ES-I3 (cell line): ENCODE data around the gene NDOR1.
A peak's percentile ranks its signal among the peaks of the same experiment; 100 is the strongest.

ENCODE experiments used
- H3K36me3 ChIP-seq: 2 replicates; pipeline ENCODE4 v1.6.1; 2013; ENCODE audit warnings: mild to moderate bottlenecking, low read length, control low read depth, moderate library complexity; ENCODE audit not compliant: insufficient read depth
- H3K4me1 ChIP-seq: 2 replicates; pipeline ENCODE4 v1.6.1; 2013; ENCODE audit warnings: mild to moderate bottlenecking, control low read depth, low read length; ENCODE audit not compliant: insufficient read depth
- H3K9ac ChIP-seq: 2 replicates; pipeline ENCODE4 v1.6.1; 2013; ENCODE audit warnings: low read depth, mild to moderate bottlenecking, low read length, moderate library complexity
- H3K9me3 ChIP-seq: 2 replicates; pipeline ENCODE4 v1.6.1; 2013; ENCODE audit warnings: mild to moderate bottlenecking, low read length, moderate library complexity; ENCODE audit not compliant: control insufficient read depth, insufficient read depth

The NDOR1 gene

DNA sequence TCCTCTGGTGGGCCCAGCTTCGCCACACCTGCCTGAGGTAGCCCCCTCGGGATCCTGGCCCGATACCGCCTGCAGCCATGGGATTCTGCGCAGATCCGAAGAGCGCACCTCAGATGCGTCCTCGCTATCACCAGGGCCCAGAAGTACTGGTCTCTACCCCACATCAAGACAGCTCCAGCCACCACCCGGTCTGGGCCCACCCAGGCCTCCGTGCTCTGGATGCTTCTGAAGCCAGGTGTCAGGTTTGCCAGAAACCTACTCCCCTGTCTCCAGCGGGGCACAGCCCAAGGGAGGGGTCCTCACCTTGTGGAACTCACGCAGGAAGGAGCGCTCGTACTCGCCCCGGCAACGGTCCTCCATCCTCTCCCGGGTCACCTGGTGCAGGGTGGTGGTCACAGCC is 19.6 kb upstream of the NDOR1 start:
- Histone ChIP-seq H3K9me3 (no peaks in the 10 kb centered on the region), H3K9ac (no peak overlapping the region), H3K4me1 (peaks cover 6% of the 10 kb centered on the region; the same call in 1 of the 2 replicates), H3K36me3 (peaks cover 5% of the 10 kb centered on the region; the same call in 1 of the 2 replicates)

- peaks cover 6% of the 10 kb centered on the region; the same call in 1 of the 2 replicates for H3K4me1 ChIP-seq
- H3K9ac ChIP-seq: no peak overlapping the region
- H3K9me3 ChIP-seq: no peaks in the 10 kb centered on the region
- H3K36me3 ChIP-seq: 0 out of 2 replicates have a peak, but pooled peaks cover under 1% of the 10 kb centered on the region
These were observed 19.1 kb upstream of the NDOR1 start for GRCh38 chr9:137186385-137186784.

DNA sequence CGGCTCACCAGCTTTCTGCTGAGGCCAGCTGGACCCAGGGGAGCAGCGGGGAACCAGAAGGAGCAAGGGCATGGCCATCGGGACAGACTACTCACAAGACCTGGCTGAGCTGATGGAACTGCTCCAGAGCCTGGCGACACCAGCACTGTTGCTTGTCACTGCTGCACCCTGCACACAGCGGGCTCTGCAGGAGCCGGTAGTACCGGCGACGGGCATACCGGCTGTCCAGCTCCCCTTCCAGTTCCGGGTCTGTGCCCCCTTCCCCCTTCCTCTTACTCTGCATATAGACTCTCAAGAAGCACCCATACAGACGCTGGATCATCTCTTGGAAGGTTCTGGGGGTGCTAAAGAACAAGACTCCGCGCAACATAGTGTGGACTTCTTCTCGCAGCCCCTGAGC is 18.1 kb upstream of the NDOR1 start:
- Histone ChIP-seq H3K9ac (peak overlapping the region; percentile 78; the same call in 1 of the 2 replicates), H3K36me3 (no peaks in the 10 kb centered on the region), H3K4me1 (peaks cover 6% of the 10 kb centered on the region; the same call in 1 of the 2 replicates), H3K9me3 (no peaks in the 10 kb centered on the region)

- Histone ChIP-seq H3K9ac (peak overlapping the region; percentile 78), H3K36me3 (no peaks in the 10 kb centered on the region), H3K9me3 (no peaks in the 10 kb centered on the region), H3K4me1 (peaks cover 6% of the 10 kb centered on the region; the same call in 1 of the 2 replicates)
These were observed 17.4 kb upstream of the NDOR1 start for GRCh38 chr9:137188086-137188489.

- Histone ChIP-seq H3K36me3 (no peaks in the 10 kb centered on the region), H3K9me3 (no peaks in the 10 kb centered on the region), H3K4me1 (peaks cover 6% of the 10 kb centered on the region; the same call in 1 of the 2 replicates), H3K9ac (peak within 1 kb of the TSS; percentile 78)
These were observed 16.8 kb upstream of the NDOR1 start, which contains the start of the genes ANAPC2 and SSNA1 for GRCh38 chr9:137188490-137189296. ANAPC2 (minus strand) TSS chr9:137188560; CDS start chr9:137188532, 28 bp downstream. SSNA1 (plus strand) TSS chr9:137188676; CDS start chr9:137188727, 51 bp downstream.

DNA sequence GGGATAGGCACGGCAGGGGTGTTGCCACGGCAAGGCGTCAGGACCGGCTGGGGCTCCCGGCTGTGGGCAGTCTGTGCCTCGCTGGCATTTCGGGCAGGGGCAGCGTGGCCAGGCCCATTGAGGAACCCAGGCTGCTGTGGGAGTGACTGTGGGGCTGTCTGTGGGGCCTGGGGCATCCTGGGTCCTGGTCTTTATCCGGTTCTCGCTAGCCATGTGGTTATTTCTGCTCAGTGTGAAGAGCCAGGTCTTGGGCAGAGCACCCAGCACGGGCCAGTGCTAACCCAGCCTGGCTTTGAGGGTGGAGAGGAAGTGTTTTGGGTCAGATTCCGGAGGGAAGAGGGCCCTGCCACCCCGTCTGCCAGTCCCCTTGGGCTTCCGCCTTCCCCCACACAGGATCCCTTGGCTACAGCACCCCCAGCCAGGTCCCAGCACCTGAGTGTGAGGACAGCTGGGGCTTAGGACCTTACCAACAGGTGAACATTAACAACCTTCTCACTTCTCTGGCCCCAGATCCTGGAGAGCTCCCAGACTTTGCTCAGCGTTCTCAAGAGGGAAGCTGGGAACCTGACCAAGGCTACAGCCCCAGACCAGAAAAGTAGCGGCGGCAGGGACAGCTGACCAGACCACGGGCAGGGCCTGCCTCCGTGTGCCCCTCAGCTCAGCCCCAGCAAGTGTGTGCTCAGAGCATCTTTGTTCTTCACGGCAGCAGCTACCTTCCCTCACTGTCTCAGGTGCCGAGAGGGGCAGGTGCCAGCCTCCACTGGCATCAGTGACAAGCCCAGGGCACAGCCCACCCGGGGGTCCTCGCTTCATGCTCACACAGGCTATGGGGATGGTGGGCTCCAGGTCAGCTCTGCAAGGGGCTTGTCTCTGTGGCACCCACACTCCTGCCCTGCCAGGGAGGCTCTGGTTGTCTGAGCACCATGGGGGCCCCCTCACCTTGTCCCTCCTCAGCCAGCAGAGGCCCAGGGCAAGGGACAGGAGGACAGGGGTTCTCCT is 15.9 kb upstream of the NDOR1 start:
- Histone ChIP-seq H3K36me3 (no peaks in the 10 kb centered on the region), H3K4me1 (peaks cover 6% of the 10 kb centered on the region; the same call in 1 of the 2 replicates)

GRCh38 chr9:137190315-137190856 is 15.1 kb upstream of the NDOR1 start:
- Histone ChIP-seq H3K4me1 (peaks cover 6% of the 10 kb centered on the region; the same call in 1 of the 2 replicates), H3K9ac (no peak overlapping the region), H3K9me3 (no peaks in the 10 kb centered on the region), H3K36me3 (no peaks in the 10 kb centered on the region)

More for the DNA sequence above, 15.9 kb upstream of the NDOR1 start:
- Histone ChIP-seq H3K9me3 (no peaks in the 10 kb centered on the region), H3K9ac (peak overlapping the region; percentile 78)

GRCh38 chr9:137191245-137191644 is 14.3 kb upstream of the NDOR1 start:
- Histone ChIP-seq H3K36me3 (no peaks in the 10 kb centered on the region), H3K9me3 (no peaks in the 10 kb centered on the region), H3K9ac (no peak overlapping the region), H3K4me1 (peaks cover 6% of the 10 kb centered on the region; the same call in 1 of the 2 replicates)

- no peak overlapping the region for H3K9ac ChIP-seq
- no peaks in the 10 kb centered on the region for H3K9me3 ChIP-seq
- H3K36me3 ChIP-seq: no peaks in the 10 kb centered on the region
- H3K4me1 ChIP-seq: peaks cover 6% of the 10 kb centered on the region; the same call in 1 of the 2 replicates
These were observed 13.6 kb upstream of the NDOR1 start for GRCh38 chr9:137191691-137192447.

GRCh38 chr9:137192448-137192780 is 13.1 kb upstream of the NDOR1 start:
- Histone ChIP-seq H3K9me3 (no peaks in the 10 kb centered on the region), H3K36me3 (no peaks in the 10 kb centered on the region), H3K9ac (no peak overlapping the region), H3K4me1 (peaks cover 6% of the 10 kb centered on the region; the same call in 1 of the 2 replicates)

GRCh38 chr9:137192859-137193258 is 12.6 kb upstream of the NDOR1 start:
- no peaks in the 10 kb centered on the region for H3K9me3 ChIP-seq
- no peak overlapping the region for H3K9ac ChIP-seq
- no peaks in the 10 kb centered on the region for H3K36me3 ChIP-seq
- H3K4me1 ChIP-seq: peaks cover 6% of the 10 kb centered on the region; the same call in 1 of the 2 replicates

- no peaks in the 10 kb centered on the region for H3K36me3 ChIP-seq
- no peaks in the 10 kb centered on the region for H3K9me3 ChIP-seq
- no peak overlapping the region for H3K9ac ChIP-seq
- H3K4me1 ChIP-seq: peaks cover 6% of the 10 kb centered on the region; the same call in 1 of the 2 replicates
These were observed 11.7 kb upstream of the NDOR1 start for GRCh38 chr9:137193771-137194170.

DNA sequence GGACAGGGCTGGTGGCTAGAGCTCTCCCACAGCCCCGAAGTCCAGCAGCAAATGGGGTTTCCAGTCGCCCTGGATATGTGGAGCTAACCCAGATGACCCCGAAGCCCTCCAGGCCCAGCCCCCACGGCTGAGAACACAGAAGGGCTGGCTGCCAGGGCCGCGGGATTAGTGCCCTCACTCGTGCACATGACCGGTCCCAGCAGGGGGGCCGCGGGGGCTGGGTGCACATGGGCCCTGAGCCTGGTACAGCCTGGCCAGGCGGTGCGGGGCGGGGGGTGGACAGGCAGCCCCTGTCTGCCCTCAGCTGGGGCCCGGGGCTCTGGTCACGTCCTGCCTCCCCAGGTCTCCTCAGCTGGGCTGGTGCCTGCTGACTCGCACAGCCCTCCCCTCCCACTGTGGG is 11.1 kb upstream of the NDOR1 start:
- no peaks in the 10 kb centered on the region for H3K9me3 ChIP-seq
- no peaks in the 10 kb centered on the region for H3K36me3 ChIP-seq
- H3K4me1 ChIP-seq: peaks cover 3% of the 10 kb centered on the region; the same call in 1 of the 2 replicates
- no peak overlapping the region for H3K9ac ChIP-seq
